SK-N-MC (cell line): ENCODE measurements around the gene AHR.
A peak's percentile ranks its signal among the peaks of the same experiment; 100 is the strongest.
"Not testable (repeated sequence)": the region's sequence is repeated elsewhere in the genome, so short reads cannot be mapped to it uniquely, and the experiment has no call there.

ENCODE experiments used
- DNase-seq: peaks from one replicate; pipeline ENCODE4 v3.0.0-alpha.2; 2011; ENCODE audit warnings: low read depth, low spot score
- H3K27ac ChIP-seq: fragments of 200-600 bp; sonication (generic); 2 replicates; pipeline ENCODE4 v1.5.1; 2016; ENCODE audit warnings: mixed run types
- H3K36me3 ChIP-seq: fragments of 200-600 bp; sonication (generic); 2 replicates; pipeline ENCODE4 v1.6.1; 2017; ENCODE audit warnings: antibody characterized with exemption, low read length, mixed read lengths; ENCODE audit not compliant: insufficient read depth
- H3K4me3 ChIP-seq: fragments of 200-600 bp; sonication (generic); 2 replicates; pipeline ENCODE4 v1.5.1; 2016
- H3K9ac ChIP-seq: fragments of 200-600 bp; sonication (generic); 2 replicates; pipeline ENCODE4 v1.8.0; 2017; ENCODE audit warnings: mixed run types, mixed read lengths; ENCODE audit not compliant: insufficient read length
- H3K9me3 ChIP-seq: fragments of 200-600 bp; sonication (generic); 2 replicates; pipeline ENCODE4 v1.6.1; 2017; ENCODE audit warnings: low read depth, mild to moderate bottlenecking, antibody characterized with exemption, low read length, moderate library complexity, mixed read lengths
- EZH2 ChIP-seq: fragments of 200-600 bp; sonication (generic); IDR thresholded peaks from one replicate; pipeline ENCODE4 v1.6.1; 2017; ENCODE audit warnings: antibody characterized with exemption
- FOXP2 ChIP-seq: optimal IDR thresholded peaks from 2 replicates; pipeline ENCODE3; 2011; ENCODE audit warnings: mild to moderate bottlenecking, moderate library complexity; ENCODE audit not compliant: insufficient read depth; ENCODE audit errors: extremely low read length, control extremely low read depth
- POLR2AphosphoS5 ChIP-seq: IDR thresholded peaks from 2 replicates; pipeline ENCODE4 v1.6.1; 2012; ENCODE audit warnings: mild to moderate bottlenecking, low read depth, low read length, borderline replicate concordance

Gene AHR

DNA sequence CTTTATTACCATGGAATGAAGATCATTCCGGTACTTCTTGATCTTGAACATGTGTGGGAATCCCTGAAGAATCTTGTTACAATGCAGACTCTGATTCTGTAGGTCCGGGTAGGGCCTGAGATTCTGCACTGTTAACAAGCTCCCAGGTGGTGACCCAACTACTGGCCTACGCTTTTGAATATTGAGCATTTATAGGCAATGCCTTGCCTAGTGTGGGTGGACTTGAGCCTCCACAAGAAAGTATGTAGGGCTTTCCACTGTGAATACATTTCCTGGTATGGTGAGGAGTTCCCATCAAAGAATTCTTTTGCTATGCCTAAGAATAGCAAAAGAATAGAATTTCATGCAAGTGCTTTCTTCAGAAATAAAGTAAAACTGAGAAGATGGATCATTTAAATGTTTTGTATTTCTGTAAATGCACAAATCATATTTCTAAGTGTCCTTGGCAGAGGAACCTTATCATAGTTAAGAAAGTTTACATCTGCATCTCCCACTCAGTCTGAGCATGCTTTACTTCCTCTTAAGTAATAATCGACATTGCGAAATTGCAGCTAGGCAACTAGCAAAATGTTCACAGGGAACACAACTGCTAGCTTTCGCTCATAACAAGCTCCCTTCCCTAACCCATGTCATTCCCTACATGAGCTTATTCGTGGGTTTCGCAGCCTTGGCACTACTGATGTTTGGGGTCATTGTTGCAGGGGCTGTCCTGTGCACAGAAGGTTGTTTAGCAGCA, 71.4 kb downstream of the AHR start:
- Histone ChIP-seq H3K4me3 (peak overlapping the region; percentile 30), H3K9me3 (no peaks in the 10 kb centered on the region), H3K9ac (no peak overlapping the region), H3K27ac (peak overlapping the region; percentile 45), H3K36me3 (no peaks in the 10 kb centered on the region)
- peak; percentile 91 for DNase-seq
- TF ChIP-seq POLR2AphosphoS5, result no peak; the same call in 1 of the 2 replicates
- TF ChIP-seq FOXP2, result peak; percentile 75

DNA sequence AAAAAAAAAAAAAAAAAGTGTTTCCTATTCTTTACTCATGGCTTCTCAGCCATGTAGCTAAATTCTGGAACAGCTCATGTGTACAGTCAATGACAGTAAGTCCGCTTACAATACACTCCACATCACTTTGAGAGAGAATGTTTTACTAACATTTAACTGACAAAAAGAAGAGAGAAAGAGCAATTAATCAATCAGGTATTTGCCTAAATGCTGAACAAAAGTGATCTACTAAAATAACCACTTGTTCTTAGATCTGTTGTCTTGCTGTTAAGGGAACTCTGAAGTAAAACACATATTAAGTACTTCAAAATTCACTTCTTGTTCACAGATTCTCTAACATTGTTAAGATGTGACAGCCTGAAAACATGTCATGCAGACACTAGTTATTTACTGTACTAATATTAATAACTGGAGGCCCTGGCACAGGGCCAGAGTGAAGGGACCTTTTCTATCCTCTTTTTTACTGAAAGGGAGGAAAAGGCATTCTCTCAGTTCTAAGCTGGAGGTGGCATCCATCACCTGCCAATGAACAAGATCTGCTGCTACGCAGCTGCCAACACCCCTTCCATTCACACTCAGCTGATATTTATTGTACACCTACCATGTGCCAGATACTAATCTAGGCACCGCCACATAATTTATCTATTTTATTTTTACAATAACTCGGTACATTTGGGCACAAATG, 72.6 kb downstream of the AHR start:
- Histone ChIP-seq H3K9ac (no peak overlapping the region), H3K4me3 (no peak overlapping the region), H3K27ac (no peak overlapping the region), H3K9me3 (no peaks in the 10 kb centered on the region), H3K36me3 (no peaks in the 10 kb centered on the region)
- DNase-seq, result no peak
- no peak for TF ChIP-seq POLR2AphosphoS5
- TF ChIP-seq EZH2, result no peak
- no peak for TF ChIP-seq FOXP2

DNA sequence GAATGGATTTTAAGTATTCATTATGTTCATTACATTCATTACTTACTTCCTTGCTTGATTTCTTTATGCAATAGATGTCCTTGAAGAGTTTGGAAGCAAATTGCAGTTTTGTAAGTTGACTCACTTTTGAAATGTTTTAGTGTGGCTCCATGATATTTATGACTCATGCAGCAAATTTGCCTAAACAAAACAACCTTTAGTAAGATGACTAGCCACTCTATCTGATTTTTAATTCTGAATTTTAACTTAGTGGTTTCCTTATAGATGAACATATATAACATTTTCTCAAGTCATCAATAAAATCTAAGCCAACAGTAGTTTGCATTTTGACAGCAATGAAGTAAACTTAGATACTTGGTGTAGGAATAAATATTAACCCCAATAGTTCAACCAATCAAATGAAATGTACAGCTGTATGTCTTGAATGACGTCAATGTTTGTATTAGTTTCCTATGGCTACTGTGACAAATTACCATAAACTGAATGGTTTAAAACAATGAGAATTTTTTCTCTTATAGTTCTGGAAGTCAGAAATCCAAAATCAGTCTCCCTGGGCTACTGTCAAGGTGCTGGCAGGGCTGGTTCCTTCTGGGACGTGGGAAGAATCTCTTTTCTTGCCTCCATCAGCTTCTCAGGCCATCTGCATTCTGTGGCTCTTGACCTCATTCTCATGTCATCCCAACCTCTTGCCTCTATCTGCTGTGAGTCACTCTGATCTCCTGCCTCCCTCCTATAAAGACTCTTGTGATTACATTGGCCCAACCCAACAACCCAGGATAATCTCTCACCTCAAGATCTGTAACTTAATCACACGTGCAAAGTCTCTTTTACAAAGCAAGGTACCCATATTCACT, 73.4 kb downstream of the AHR start:
- Histone ChIP-seq H3K9ac (no peak overlapping the region), H3K36me3 (no peaks in the 10 kb centered on the region), H3K27ac (no peak overlapping the region), H3K4me3 (no peak overlapping the region), H3K9me3 (no peaks in the 10 kb centered on the region)
- TF ChIP-seq FOXP2 (no peak), EZH2 (no peak), POLR2AphosphoS5 (no peak)
- no peak for DNase-seq

DNA sequence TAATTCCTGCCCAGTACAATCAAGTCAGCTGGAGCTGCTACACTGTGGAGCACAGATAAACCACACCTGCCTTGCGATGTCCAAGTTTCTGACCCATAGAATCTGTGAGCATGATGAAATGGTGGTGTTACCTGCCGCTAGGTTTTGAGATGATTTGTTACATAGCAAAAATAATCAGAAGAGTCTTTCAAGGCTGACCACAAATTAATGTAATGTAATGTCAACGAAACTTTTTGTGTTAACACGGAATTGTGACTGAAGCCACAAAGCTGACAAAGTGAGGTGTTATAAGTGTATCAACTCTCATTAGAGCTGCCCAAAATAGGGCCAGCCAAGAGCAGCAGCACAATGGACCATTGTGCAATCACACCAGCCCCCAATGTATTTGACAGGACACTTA, 75.7 kb downstream of the AHR start:
- Histone ChIP-seq H3K27ac (no peak overlapping the region), H3K36me3 (no peaks in the 10 kb centered on the region), H3K9ac (no peak overlapping the region), H3K4me3 (no peak overlapping the region), H3K9me3 (no peaks in the 10 kb centered on the region)
- TF ChIP-seq FOXP2, result no peak
- TF ChIP-seq EZH2, result no peak
- no peak for TF ChIP-seq POLR2AphosphoS5
- DNase-seq, result no peak

DNA sequence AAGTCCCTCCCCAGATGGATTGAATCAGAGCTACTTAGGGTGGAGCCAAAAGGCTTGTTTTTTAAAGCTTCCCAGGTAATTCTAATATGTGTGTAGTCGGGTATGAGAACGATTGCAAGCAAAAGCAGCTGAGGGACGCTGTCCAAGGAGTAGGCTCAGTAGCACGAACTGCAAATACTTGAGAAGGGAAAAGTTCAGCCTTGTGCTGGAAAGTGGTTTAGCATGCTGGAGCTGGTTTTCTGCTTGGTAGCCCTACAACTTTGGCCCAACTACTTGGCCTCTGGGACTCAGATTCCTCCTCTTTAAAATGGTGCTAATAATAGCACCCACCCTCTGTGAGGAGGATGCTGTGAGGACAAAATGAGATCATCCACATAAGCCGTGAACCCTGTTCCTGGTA, 76.2 kb downstream of the AHR start:
- Histone ChIP-seq H3K9me3 (no peaks in the 10 kb centered on the region), H3K27ac (no peak overlapping the region), H3K4me3 (no peak overlapping the region), H3K36me3 (no peaks in the 10 kb centered on the region), H3K9ac (no peak overlapping the region)
- no peak for DNase-seq
- TF ChIP-seq EZH2 (no peak), POLR2AphosphoS5 (no peak), FOXP2 (no peak)

DNA sequence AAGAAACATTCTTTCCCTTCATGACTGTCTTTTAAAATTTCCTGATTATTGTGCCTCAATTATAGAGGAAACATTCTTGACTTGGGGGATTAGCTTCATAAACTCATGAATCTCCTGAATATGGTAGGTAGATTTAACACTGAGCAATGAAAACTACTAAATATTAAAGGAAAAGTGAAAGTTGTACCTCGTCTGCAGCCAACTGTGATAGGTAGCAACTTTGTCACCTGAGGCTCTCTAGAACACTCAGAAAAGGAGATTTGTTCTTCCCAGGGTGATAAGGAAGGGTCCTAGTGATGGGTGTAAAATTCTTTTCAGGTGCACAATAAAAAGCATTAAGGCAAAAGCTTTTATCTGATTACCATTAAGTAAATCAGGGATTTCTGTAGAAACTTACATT, 78.1 kb downstream of the AHR start:
- Histone ChIP-seq H3K27ac (no peak overlapping the region), H3K9me3 (no peaks in the 10 kb centered on the region), H3K4me3 (no peak overlapping the region), H3K9ac (no peak overlapping the region), H3K36me3 (no peaks in the 10 kb centered on the region)
- TF ChIP-seq POLR2AphosphoS5 (no peak), FOXP2 (no peak), EZH2 (no peak)
- no peak for DNase-seq

DNA sequence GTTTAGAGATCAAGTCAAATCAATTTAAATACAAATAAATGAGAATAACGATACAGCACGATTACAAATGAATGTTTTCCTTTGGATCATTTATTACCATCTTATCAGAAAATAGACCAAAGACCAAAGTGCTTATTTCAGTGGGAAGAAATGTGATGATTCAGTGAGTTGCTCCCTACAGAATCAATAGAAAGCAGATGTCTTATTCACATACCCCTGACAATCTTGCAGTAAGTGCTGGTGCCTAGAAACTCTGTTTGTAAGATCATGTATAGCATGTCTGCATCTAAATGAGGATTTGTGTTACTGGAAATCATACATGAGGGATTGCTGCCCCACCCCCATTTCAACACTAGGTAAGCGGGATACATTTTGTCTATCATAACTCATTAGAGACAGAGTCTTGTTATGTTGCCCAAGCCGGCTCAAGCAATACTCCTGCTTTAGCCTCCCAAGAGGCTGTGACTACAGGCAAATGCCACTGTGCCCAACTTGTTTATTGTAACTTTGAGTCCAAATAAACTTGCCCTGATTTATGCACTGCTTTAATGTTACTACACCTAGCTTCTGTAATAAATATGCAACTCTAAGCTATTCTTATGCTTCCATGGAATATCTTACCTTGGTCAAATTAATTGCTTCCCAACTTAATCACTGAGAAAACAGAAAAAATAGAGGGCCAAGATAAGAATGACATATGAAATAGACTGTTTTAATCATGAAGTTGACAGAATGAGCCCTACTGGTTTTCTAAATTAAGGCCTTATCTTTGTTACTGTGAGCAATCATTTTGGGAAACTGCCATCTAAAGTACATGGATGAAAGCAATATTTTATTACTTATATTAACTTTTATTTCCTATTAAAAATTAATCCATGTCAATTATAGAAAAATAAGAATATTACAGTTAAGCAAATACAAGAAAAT, 82.5 kb downstream of the AHR start:
- Histone ChIP-seq H3K4me3 (peak overlapping the region; percentile 51), H3K27ac (peak overlapping the region; percentile 62), H3K36me3 (no peaks in the 10 kb centered on the region), H3K9me3 (no peaks in the 10 kb centered on the region), H3K9ac (no peak overlapping the region)
- DNase-seq, result no peak
- no peak for TF ChIP-seq POLR2AphosphoS5

DNA sequence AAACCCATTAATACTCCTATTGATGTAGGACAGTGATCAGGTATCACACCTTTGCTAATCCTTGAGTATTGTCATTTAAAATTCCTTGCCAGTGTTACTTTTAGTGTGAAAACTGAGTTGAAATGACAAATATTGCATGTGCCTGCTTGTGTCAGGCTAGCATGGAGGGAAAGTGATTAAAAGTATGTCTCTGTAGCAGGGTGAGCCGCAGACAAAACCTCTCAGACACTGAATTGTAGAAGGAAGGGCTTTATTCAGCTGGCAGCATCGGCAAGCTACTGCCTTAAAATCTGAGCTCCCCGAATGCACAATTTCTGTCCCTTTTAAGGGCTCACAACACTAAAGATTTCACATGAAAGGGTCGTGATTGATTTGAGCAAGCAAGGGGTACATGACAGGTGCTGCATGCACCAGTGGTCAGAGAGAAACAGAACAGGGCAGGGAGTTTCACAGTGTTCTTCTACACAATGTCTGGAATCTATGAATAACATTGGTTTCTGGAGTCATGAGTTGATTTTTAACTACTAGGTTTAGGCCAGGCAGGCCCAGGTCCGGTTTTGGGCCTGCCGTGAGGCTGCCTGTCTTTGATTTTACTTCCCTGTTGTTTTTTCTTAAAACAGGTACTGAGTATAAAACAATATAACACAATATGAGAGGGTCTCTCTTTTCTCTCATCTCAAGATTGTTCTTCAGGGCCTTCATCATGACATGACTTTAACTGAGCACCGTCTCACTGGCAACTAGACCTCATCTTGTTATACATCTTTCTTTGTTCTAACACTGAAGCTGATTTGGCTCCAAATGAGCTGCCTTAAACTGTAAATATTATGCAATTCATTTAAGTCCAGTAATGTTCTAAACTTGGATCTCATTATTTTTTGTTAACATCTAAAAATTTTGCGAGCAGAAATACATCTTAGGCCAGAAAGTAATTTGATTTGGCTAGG, 84.2 kb downstream of the AHR start:
- H3K9ac ChIP-seq, H3K36me3 ChIP-seq, H3K27ac ChIP-seq, H3K4me3 ChIP-seq, DNase-seq, H3K9me3 ChIP-seq: not testable (repeated sequence)
